SK-N-SH treated with all-trans-retinoic acid at 6 μM for 48 hours (cell line): ENCODE results near the gene RBM47.

Source experiments
- ARNTL ChIP-seq: fragments of 450-650 bp; formaldehyde crosslinking; IDR thresholded peaks from 2 replicates; pipeline ENCODE4 v1.5.0; 2020; ENCODE audit warnings: low read depth, mild to moderate bottlenecking, moderate library complexity, borderline replicate concordance
- BACH2 ChIP-seq: fragments of 250-450 bp; sonication (Bioruptor Pico); IDR thresholded peaks from 2 replicates; pipeline ENCODE4 v1.9.0; 2021; ENCODE audit warnings: mild to moderate bottlenecking, borderline replicate concordance
- PATZ1 ChIP-seq: fragments of 250-450 bp; sonication (Bioruptor Pico); IDR thresholded peaks from 2 replicates; pipeline ENCODE4 v1.8.0; 2020; ENCODE audit warnings: mild to moderate bottlenecking, moderate library complexity, borderline replicate concordance
- SNAI2 ChIP-seq: fragments of 250-450 bp; sonication (Bioruptor Pico); IDR thresholded peaks from 2 replicates; pipeline ENCODE4 v1.5.0; 2020; ENCODE audit warnings: mild to moderate bottlenecking, moderate library complexity
- TCF4 ChIP-seq: fragments of 250-450 bp; sonication (Bioruptor Pico); IDR thresholded peaks from 2 replicates; pipeline ENCODE4 v1.8.0; 2021; ENCODE audit warnings: mild to moderate bottlenecking, moderate library complexity, borderline replicate concordance
- ZFP30 ChIP-seq: fragments of 450-650 bp; formaldehyde crosslinking; IDR thresholded peaks from 2 replicates; pipeline ENCODE4 v1.5.0; 2022; ENCODE audit warnings: mild to moderate bottlenecking, moderate library complexity

GRCh38 chr4:40412866-40413795, 216.5 kb downstream of the RBM47 start:
- no peak for TF ChIP-seq PATZ1 (CRISPR knock-in tag)
- no peak for TF ChIP-seq ZFP30
- no peak for TF ChIP-seq ARNTL (CRISPR knock-in tag)
- no peak for TF ChIP-seq TCF4 (CRISPR knock-in tag)
- TF ChIP-seq BACH2 (CRISPR knock-in tag), result no peak
- TF ChIP-seq SNAI2 (CRISPR knock-in tag), result no peak
